IgD-negative memory B cell (primary cell): ENCODE measurements around the gene TPGS2. TPM values are rescaled to one million over a fixed set of nuclear protein-coding genes. Genes with fewer than 3 reads are reported as not detected.
"Not testable (repeated sequence)": the region's sequence is repeated elsewhere in the genome, so short reads cannot be mapped to it uniquely, and the experiment has no call there.

Source experiments
- H3K27ac Mint-ChIP-seq, 3 donors: one replicate each; pipeline ENCODE4 v1.8.0; 2020 to 2022; ENCODE audit warnings: mild to moderate bottlenecking in 3 of 3, mixed read lengths in 3 of 3, moderate library complexity in 1 of 3
- H3K27me3 Mint-ChIP-seq: one replicate; pipeline ENCODE4 v1.8.0; 2021; ENCODE audit warnings: mixed read lengths
- H3K36me3 Mint-ChIP-seq: one replicate; pipeline ENCODE4 v1.8.0; 2020; ENCODE audit warnings: mild to moderate bottlenecking, mixed read lengths
- H3K4me1 Mint-ChIP-seq, 3 donors: one replicate each; pipeline ENCODE4 v1.8.0; 2020 to 2022; ENCODE audit warnings: mixed read lengths in 3 of 3, mild to moderate bottlenecking in 1 of 3
- H3K4me3 Mint-ChIP-seq, 4 donors: one replicate each; pipeline ENCODE4 v1.8.0; 2020 to 2022; ENCODE audit warnings: mild to moderate bottlenecking in 4 of 4, mixed read lengths in 4 of 4, moderate library complexity in 3 of 4
- H3K9me3 Mint-ChIP-seq, 3 donors: one replicate each; pipeline ENCODE4 v1.8.0; 2020 to 2021; ENCODE audit warnings: mixed read lengths in 3 of 3, mild to moderate bottlenecking in 1 of 3
- polyA plus RNA-seq: library from polyadenylated mRNA; unstranded; fragments of 300-500 nt; fragmentation: Illumina TruSeq; gene quantifications from one replicate; pipeline ENCODE4 v1.2.3, GENCODE V29; 2021

The TPGS2 gene
- polyA plus RNA-seq, 1 donor from 2014 or later = 50.1 TPM

- Mint-ChIP-seq H3K36me3 (peaks cover 4% of the 10 kb centered on the region), H3K27me3 (no peaks in the 10 kb centered on the region), H3K9me3 (no peaks in the 10 kb centered on the region), H3K4me3 (no peak overlapping the region), H3K27ac (no peak overlapping the region), H3K4me1 (peaks cover 8 to 9% (median 9%) of the 10 kb centered on the region in 3 donors)
Measured at GRCh38 chr18:36772241-36772723, 56.5 kb downstream of the TPGS2 start.

- Mint-ChIP-seq H3K4me3 (peak overlapping the region in 1 of 4 donors; percentile 33), H3K9me3 (no peaks in the 10 kb centered on the region), H3K36me3 (peaks cover 4% of the 10 kb centered on the region), H3K4me1 (peaks cover 8 to 9% (median 9%) of the 10 kb centered on the region in 3 donors), H3K27ac (no peak overlapping the region), H3K27me3 (no peaks in the 10 kb centered on the region)
Measured at GRCh38 chr18:36771245-36771644, 57.6 kb downstream of the TPGS2 start.

- Mint-ChIP-seq H3K4me1 (peaks cover 8 to 9% (median 9%) of the 10 kb centered on the region in 3 donors), H3K27ac (peak overlapping the region in 1 of 3 donors; percentile 5), H3K4me3 (peak overlapping the region in 1 of 4 donors; percentile 4), H3K36me3 (peaks cover 3% of the 10 kb centered on the region), H3K27me3 (no peaks in the 10 kb centered on the region), H3K9me3 (no peaks in the 10 kb centered on the region)
Measured at GRCh38 chr18:36770315-36770946, 58.4 kb downstream of the TPGS2 start.

DNA sequence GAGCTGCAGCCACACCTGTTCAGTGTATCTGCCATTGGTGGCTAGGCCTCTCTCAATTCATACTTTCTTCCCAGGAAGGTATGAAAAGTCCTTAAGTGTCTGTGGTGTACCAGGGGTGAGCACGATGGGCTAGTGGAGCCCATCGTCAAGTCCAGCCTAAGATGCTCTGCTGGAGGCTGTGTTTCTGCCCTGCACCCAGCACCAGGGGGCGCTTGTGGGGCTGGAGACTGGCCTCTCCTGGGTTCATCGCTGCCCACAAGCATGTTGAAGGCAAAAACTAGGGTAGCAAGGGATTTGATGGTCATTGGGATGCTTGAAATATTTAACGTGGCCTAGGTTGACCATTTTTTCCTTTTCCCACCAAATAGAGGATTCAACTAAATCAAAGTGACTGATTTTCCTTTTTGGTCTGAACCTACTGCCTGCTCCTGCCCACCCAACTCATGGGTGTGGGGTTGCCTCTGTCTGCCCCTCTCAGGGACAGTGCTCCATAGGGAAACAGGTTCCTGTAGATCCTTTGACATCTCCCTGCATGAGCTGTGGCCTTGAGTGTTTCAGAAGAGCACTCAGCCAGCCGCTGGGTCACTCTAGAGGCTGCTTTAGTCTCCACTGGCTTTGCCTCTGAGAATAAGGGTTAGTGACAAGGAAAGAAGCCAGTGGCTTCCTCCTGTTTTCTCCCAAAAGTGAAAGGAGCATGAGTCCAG lies 59.0 kb downstream of the TPGS2 start:
- Mint-ChIP-seq H3K4me3 (no peak overlapping the region), H3K9me3 (no peaks in the 10 kb centered on the region), H3K4me1 (peaks cover 8 to 9% (median 9%) of the 10 kb centered on the region in 3 donors), H3K27ac (no peak overlapping the region), H3K36me3 (peaks cover 3% of the 10 kb centered on the region), H3K27me3 (no peaks in the 10 kb centered on the region)

GRCh38 chr18:36769172-36769571 lies 59.6 kb downstream of the TPGS2 start:
- no peak overlapping the region for H3K4me3 Mint-ChIP-seq

GRCh38 chr18:36766836-36767235 lies 62.0 kb downstream of the TPGS2 start:
- Mint-ChIP-seq H3K36me3 (peaks cover 3% of the 10 kb centered on the region), H3K4me1 (peaks cover 8% of the 10 kb centered on the region in 3 donors), H3K4me3 (no peak overlapping the region), H3K27ac (no peak overlapping the region), H3K27me3 (no peaks in the 10 kb centered on the region), H3K9me3 (peaks cover 0 to 2% (median 0%) of the 10 kb centered on the region in 3 donors)

More at GRCh38 chr18:36769172-36769571, 59.6 kb downstream of the TPGS2 start:
- no peaks in the 10 kb centered on the region for H3K9me3 Mint-ChIP-seq
- no peak overlapping the region for H3K27ac Mint-ChIP-seq
- no peaks in the 10 kb centered on the region for H3K27me3 Mint-ChIP-seq
- peaks cover 3% of the 10 kb centered on the region for H3K36me3 Mint-ChIP-seq
- H3K4me1 Mint-ChIP-seq = peaks cover 8 to 9% (median 9%) of the 10 kb centered on the region in 3 donors

DNA sequence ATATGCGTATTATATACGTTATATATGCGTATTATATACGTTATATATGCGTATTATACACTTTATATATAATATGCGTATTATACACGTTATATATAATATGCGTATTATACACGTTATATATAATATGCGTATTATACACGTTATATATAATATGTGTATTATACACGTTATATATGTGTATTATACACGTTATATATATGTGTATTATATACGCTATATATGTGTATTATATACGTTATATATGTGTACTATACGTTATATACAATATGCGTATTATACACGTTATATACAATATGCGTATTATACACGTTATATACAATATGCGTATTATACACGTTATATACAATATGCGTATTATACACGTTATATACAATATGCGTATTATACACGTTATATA lies 65.8 kb downstream of the TPGS2 start:
- not testable (repeated sequence) for H3K27me3 Mint-ChIP-seq, H3K36me3 Mint-ChIP-seq, H3K27ac Mint-ChIP-seq, H3K4me1 Mint-ChIP-seq, H3K9me3 Mint-ChIP-seq, H3K4me3 Mint-ChIP-seq

- peaks cover 2% of the 10 kb centered on the region for H3K27me3 Mint-ChIP-seq
- H3K9me3 Mint-ChIP-seq = peaks cover 0 to 2% (median 0%) of the 10 kb centered on the region in 3 donors
- H3K27ac Mint-ChIP-seq = no peak overlapping the region
- no peak overlapping the region for H3K4me3 Mint-ChIP-seq
- H3K36me3 Mint-ChIP-seq = no peaks in the 10 kb centered on the region
- no peaks in the 10 kb centered on the region for H3K4me1 Mint-ChIP-seq
Measured at GRCh38 chr18:36762074-36762473, 66.7 kb downstream of the TPGS2 start.

DNA sequence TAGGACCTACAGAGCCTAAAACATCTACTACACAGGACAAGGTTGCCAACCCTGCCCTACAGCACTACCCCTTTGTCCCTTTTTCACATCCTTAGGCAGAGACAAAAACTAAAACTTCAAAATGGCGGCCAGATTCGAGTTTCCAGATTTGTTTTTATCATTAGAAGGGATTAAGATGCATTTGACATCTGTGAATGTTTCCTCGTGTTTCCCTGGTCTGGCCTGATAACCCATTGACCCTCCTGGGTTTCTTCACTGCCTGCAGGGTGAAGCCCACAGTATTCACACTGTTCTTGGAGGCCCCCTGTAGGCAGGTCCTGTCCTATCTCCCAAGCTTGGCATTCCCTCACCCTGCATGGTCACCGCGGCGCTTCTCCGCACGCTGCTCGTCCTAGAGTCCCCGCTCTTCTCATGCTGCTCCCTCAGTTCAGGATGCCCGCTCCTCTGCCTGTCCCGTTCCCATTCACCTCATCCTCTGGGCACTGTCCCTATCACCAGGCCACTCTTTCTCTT lies 67.6 kb downstream of the TPGS2 start:
- H3K36me3 Mint-ChIP-seq = no peaks in the 10 kb centered on the region
- H3K4me3 Mint-ChIP-seq = no peak overlapping the region
- no peaks in the 10 kb centered on the region for H3K4me1 Mint-ChIP-seq
- no peak overlapping the region for H3K27ac Mint-ChIP-seq
- peaks cover 0 to 2% (median 0%) of the 10 kb centered on the region in 3 donors for H3K9me3 Mint-ChIP-seq
- H3K27me3 Mint-ChIP-seq = peaks cover 2% of the 10 kb centered on the region

DNA sequence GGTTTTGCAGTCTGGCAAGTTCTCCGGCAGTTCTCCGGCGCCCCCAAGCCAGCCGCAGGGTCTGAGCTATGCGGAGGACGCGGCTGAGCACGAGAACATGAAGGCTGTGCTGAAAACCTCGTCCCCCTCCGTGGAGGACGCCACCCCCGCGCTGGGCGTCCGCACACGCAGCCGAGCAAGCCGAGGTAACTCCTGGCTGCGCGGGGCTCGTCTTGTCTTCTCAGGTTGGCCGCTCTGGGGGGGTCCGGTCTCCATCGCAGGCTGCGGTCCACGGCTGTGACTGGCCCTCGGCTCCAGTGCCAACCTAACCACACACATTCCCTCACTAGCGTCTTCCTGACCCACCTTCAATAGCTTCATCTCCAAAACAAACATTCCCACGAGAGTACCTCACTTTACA lies 68.2 kb downstream of the TPGS2 start:
- H3K4me3 Mint-ChIP-seq = no peak overlapping the region
- peaks cover 2% of the 10 kb centered on the region for H3K27me3 Mint-ChIP-seq
- peaks cover 0 to 2% (median 0%) of the 10 kb centered on the region in 3 donors for H3K9me3 Mint-ChIP-seq
- H3K36me3 Mint-ChIP-seq = no peaks in the 10 kb centered on the region
- H3K27ac Mint-ChIP-seq = no peak overlapping the region
- H3K4me1 Mint-ChIP-seq = no peaks in the 10 kb centered on the region

- H3K36me3 Mint-ChIP-seq = no peaks in the 10 kb centered on the region
Measured at GRCh38 chr18:36759167-36759776, 69.5 kb downstream of the TPGS2 start.

DNA sequence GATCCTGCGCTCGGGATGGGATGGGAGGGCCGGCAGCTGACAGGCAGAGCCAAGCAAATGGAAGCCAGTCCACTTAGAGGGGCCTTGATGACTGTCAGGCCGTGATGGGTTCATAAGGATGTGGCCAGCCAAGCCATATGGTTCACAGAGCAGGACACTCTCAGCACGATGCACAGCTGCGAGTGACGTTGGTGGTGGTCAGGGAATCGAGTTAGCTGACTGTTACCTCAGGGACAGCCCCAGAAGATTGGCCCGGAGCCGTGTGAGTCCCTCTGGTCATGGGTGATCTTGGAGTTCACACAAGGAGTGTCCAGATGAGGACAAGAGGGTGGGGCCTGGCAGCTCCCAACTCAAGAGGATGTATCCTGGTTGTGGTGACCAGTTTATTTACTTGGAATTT lies 70.2 kb downstream of the TPGS2 start:
- H3K27ac Mint-ChIP-seq = no peak overlapping the region
- peaks cover 0 to 2% (median 0%) of the 10 kb centered on the region in 3 donors for H3K9me3 Mint-ChIP-seq
- H3K36me3 Mint-ChIP-seq = no peaks in the 10 kb centered on the region
- peaks cover 4% of the 10 kb centered on the region for H3K27me3 Mint-ChIP-seq
- no peak overlapping the region for H3K4me3 Mint-ChIP-seq
- H3K4me1 Mint-ChIP-seq = no peaks in the 10 kb centered on the region

More at GRCh38 chr18:36759167-36759776, 69.5 kb downstream of the TPGS2 start:
- no peak overlapping the region for H3K4me3 Mint-ChIP-seq
- peaks cover 4% of the 10 kb centered on the region for H3K27me3 Mint-ChIP-seq
- peaks cover 0 to 2% (median 0%) of the 10 kb centered on the region in 3 donors for H3K9me3 Mint-ChIP-seq
- peak overlapping the region in 1 of 3 donors; percentile 27 for H3K27ac Mint-ChIP-seq
- H3K4me1 Mint-ChIP-seq = no peaks in the 10 kb centered on the region

- Mint-ChIP-seq H3K4me1 (no peaks in the 10 kb centered on the region), H3K9me3 (peaks cover 0 to 2% (median 0%) of the 10 kb centered on the region in 3 donors), H3K36me3 (no peaks in the 10 kb centered on the region), H3K27me3 (peaks cover 4% of the 10 kb centered on the region), H3K27ac (no peak overlapping the region), H3K4me3 (no peak overlapping the region)
Measured at GRCh38 chr18:36757991-36758390, 70.8 kb downstream of the TPGS2 start.

DNA sequence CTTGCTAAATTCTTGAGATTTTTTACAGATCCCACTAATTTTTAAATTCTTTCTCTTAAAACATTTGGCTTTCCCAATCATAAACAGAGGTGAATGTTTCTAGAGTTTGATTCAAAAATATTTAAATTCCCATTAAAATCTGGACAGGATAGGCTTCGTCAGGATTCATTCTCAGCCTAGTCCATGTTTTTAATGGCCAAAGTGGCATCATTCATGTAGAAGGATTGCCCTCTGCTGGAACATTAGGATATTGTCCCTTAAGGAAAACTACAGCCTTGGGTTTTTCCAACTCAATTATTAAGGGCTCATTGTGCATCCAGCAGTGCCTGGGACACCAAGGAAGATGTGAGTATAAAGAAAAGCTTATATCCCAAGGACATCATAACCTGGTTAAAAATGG lies 71.7 kb downstream of the TPGS2 start:
- no peaks in the 10 kb centered on the region for H3K4me1 Mint-ChIP-seq
- H3K9me3 Mint-ChIP-seq = no peaks in the 10 kb centered on the region
- H3K4me3 Mint-ChIP-seq = no peak overlapping the region
- peaks cover 4% of the 10 kb centered on the region for H3K27me3 Mint-ChIP-seq
- no peak overlapping the region for H3K27ac Mint-ChIP-seq
- no peaks in the 10 kb centered on the region for H3K36me3 Mint-ChIP-seq

GRCh38 chr18:36756242-36756641 lies 72.6 kb downstream of the TPGS2 start:
- H3K4me3 Mint-ChIP-seq = no peak overlapping the region
- peaks cover 5% of the 10 kb centered on the region for H3K27me3 Mint-ChIP-seq
- H3K9me3 Mint-ChIP-seq = no peaks in the 10 kb centered on the region
- no peaks in the 10 kb centered on the region for H3K36me3 Mint-ChIP-seq
- no peaks in the 10 kb centered on the region for H3K4me1 Mint-ChIP-seq
- no peak overlapping the region for H3K27ac Mint-ChIP-seq
